HG03457 (cell line): ENCODE data around the gene RNF31.
"Not testable (repeated sequence)": the region's sequence is repeated elsewhere in the genome, so short reads cannot be mapped to it uniquely, and the experiment has no call there.

ENCODE experiments used
- ATAC-seq: cut with Tn5 transposase; IDR thresholded peaks from one replicate; pipeline ENCODE4 v1.9.1; 2021; ENCODE audit warnings: moderate number of reproducible peaks; ENCODE audit not compliant: unreplicated experiment

The RNF31 gene

DNA sequence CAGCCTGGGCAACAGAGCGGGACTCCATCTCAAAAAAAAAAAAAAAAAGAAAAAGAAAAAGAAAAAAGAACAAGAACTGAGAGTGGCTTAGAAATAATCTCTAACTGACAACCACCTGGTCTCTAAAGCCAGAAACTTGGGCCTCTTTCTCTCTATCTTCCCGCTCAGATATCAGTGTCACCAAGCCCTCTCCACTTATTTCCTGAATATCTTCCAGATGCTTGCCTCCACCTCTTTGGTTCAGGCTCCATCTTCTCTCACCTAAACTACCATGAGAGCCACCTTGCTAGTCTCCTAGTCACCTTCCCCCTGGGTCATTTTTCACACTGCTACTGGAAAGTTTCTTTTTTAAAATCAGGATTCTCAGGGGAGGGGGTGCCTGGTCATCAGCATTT, 49.8 kb downstream of the RNF31 start:
- ATAC-seq, result no peak

DNA sequence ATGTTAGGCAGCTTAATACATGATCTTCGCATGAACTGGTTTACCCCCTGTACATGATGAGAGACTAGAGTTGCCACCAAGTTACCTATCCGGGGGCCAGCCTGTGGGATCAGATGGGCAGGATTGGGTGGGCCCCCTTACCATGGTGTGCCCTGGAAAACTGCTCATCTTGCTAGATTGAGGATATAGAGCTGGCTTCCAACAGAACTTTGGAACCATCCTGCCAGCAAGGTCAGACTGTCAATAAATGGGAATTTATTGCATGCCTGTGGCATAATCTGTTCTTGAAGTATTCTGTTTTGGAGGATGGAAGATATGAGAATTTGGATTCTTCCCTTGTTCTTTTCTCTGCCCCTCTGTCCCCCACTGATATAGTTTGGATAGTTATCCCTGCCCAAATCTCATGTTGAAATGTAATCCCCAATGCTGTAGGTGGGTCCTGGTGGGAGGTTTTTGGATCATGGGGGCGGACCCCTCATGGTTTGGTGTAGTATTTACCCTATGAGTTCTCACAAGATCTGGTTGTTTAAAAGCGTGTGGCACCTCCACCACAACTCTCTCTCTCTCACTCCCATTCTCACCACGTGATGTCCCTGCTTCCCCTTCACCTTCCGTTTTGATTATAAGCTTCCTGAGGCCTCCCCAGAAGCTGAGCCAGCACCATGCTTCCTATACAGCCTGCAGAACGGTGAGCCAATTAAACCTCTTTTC, 51.7 kb downstream of the RNF31 start:
- ATAC-seq, result no peak

DNA sequence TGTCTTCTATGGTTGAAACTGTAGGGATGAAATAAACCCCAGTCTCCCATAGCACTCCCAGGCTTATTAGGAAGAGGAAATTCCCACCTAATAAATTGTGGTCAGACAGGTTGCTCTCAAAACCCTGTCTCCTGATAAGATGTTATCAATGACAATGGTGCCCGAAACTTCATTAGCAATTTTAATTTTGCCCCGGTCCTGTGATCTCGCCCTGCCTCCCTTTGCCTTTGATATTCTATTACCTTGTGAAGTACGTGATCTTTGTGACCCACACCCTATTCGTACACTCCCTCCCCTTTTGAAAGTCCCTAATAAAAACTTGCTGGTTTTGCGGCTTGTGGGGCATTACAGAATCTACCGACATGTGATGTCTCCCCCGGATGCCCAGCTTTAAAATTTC, 55.2 kb downstream of the RNF31 start:
- ATAC-seq, result not testable (repeated sequence)

DNA sequence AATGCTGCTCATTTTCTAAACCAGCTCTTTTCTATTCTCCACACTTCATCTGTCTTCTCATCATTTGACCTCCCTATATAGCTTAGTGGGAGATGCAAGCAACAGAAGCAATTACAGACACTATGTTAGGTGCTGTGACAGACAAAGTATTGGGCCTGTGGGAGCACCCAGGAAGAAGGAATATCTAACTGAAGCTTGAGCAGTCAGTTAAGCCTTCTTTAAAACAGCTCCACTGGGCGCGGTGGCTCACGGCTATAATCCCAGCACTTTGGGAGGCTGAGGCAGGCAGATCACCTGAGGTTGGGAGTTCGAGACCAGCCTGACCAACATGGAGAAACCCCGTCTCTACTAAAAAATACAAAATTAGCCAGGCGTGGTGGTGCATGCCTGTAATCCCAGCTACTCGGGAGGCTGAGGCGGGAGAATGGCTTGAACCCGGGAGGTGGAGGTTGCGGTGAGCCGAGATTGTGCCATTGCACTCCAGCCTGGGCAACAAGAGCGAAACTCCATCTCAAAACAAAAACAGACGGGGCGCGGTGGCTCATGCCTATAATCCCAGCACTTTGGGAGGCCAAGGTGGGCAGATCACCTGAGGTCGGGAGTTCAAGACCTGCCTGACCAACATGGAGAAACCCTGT, 56.1 kb downstream of the RNF31 start:
- not testable (repeated sequence) for ATAC-seq

DNA sequence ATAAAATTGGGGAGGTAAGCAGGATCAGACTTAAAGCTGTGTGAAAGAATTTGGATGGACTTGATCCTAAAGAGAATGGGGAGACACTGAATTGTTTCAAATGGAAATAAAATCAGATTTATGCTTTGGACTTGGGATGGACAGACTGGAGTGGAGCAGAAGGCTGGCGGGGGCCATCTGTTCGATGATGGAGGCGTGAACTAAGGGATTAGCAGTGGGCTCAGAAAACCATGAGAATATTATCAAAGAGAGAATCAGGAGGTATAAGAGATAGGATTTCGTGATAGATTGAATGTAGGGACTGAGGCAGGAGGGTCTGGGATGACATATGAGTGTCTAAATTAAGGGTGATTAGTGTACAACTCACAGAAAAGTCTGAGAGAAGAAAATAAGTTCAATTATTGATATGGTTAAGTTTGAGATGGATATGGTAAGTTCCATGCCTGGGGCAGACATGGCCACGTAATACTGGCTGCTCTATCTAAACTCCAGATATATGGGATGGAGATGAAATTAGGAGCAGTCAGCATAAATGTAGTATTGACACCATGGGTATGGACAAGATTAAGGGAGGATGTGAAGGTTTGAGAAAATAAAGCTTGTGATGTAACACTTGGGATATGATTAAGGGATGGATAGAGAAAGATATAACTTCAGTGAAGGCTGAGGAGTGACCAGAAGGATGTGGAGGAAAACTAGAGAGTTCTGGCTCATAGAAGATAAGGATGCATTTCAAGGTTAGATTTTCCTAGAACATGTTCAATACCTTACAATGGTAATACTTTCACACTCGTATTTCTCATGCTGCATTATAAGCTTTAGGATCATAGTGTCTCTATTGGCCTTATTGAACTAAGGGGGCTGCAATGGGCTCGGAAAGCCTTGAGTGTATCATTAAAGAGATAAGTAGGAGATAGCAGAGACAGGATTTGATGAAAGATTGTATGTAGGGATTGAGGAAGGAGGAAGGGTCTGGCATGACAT, 57.2 kb downstream of the RNF31 start:
- no peak for ATAC-seq

DNA sequence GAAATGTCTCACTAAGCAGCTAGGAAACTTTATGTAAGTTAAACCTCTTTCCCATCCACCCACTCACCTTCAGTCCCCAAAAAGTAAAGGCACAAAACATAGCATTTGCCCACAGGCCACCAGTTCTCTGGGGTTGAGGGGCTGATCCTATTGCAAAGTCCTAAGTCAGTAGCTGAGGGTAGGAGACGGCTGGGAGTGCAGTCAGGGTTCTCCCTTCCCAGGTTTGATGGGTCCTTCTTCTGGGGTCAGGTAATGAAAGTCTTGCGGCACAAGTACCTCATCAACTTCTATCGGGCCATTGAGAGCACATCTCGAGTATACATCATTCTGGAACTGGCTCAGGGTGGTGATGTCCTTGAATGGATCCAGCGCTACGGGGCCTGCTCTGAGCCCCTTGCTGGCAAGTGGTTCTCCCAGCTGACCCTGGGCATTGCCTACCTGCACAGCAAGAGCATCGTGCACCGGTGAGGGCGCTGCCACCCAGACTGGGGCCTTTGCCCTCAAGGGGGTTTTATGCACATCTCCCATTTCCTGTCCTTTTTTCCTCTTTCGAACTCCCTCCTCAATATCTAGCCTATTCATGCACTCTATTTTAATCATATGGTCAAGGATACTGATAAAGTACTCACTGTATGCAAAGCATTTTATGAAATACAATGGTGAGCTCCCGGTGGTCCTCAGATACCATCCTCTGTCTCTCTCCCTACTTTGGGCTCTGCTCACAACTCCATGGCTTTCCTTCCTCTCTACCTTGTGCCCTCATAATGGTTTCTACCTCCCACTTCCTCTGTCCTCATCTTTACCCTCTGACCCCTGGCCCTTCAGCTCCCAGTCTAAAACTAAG, 59.2 kb downstream of the RNF31 start:
- no peak for ATAC-seq

DNA sequence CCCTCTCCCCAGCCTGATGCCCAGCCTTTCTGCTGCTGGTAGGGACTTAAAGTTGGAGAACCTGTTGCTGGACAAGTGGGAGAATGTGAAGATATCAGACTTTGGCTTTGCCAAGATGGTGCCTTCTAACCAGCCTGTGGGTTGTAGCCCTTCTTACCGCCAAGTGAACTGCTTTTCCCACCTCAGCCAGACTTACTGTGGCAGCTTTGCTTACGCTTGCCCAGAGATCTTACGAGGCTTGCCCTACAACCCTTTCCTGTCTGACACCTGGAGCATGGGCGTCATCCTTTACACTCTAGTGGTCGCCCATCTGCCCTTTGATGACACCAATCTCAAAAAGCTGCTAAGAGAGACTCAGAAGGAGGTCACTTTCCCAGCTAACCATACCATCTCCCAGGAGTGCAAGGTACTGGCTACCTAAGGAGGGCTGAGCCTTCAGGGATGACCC, 59.8 kb downstream of the RNF31 start:
- no peak for ATAC-seq

DNA sequence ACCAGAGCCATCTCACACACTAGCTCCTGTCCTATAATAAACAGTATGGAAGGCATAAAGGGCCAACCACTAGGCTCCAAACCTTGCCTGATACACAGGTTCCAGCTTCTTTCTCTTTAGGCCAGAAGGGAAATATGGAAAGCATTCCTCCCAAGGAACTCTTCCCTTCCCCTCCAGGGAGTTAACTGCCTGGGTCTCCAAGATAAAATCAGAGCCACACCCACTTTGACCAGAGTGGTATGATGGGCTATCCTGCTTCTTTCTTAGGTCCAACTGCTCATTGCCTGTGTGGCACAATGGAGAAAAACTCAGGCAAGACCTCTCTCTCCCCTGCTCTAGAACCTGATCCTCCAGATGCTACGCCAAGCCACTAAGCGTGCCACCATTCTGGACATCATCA, 60.3 kb downstream of the RNF31 start:
- ATAC-seq, result no peak
